Effector memory CD4-positive, alpha-beta T cell (primary cell): ENCODE results near the gene MAL.

Experiments
- DNase-seq, 3 donors: peaks; one replicate each; pipeline ENCODE4 v3.0.0-alpha.2; 2020
- H3K27ac ChIP-seq: 2 replicates; pipeline ENCODE4 v1.7.0; 2013; ENCODE audit warnings: mild to moderate bottlenecking, low read length, moderate library complexity; ENCODE audit not compliant: insufficient read depth, poor library complexity, severe bottlenecking
- H3K27me3 ChIP-seq: replicated peaks from 2 replicates; pipeline ENCODE4 v1.7.0; 2013; ENCODE audit warnings: mild to moderate bottlenecking, low read length; ENCODE audit not compliant: insufficient read depth, control insufficient read depth, poor library complexity, severe bottlenecking
- H3K36me3 ChIP-seq: 2 replicates; pipeline ENCODE4 v1.7.0; 2013; ENCODE audit warnings: mild to moderate bottlenecking, low read length, moderate library complexity; ENCODE audit not compliant: control insufficient read depth, insufficient read depth
- H3K4me1 ChIP-seq: 2 replicates; pipeline ENCODE4 v1.7.0; 2013; ENCODE audit warnings: low read length, mild to moderate bottlenecking; ENCODE audit not compliant: control insufficient read depth, insufficient read depth, poor library complexity, severe bottlenecking
- H3K4me3 ChIP-seq: 2 replicates; pipeline ENCODE4 v1.7.0; 2013; ENCODE audit warnings: low read length, low read depth, mild to moderate bottlenecking; ENCODE audit not compliant: insufficient read depth, poor library complexity, severe bottlenecking
- H3K9me3 ChIP-seq: 2 replicates; pipeline ENCODE4 v1.7.0; 2013; ENCODE audit warnings: mild to moderate bottlenecking, low read length, moderate library complexity; ENCODE audit not compliant: control insufficient read depth

The MAL gene

DNA sequence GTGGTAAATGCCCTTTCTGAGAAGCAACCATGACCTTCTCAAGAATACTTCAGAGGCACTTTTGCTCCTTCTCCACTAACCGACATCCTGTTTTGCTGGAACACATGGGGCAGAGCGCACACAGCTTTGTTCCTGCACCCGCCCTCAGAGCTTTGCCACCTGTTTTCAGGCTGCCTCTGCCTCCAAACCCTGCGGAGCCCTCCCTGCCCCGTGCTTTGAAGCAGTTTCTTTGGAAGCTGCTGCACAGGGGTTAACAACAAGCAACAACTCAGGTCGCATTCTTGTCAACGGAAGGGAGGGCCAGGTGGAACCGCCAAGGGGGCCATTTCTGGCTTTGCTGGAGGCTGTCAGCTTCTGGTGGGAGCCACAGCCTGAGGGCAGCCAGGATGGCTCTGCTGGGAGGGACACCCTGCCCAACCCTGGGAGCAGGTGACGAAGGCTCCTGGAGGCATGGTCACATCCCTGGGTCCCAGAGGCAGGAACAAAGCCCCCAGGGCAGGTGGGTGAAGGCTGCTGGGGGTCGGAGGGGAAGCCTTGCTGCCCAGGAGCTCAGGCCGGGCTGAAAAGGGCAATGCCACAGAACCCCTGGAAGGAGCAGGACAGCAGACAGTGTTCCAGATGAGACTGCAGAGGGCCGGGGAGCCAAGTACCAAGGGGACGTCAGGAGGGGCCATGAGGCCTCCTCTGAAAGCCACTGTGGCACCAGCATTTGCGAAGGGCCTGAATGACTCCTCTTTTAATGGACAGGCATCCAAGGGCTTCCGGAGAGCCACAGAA, 49.3 kb downstream of the MAL start:
- Histone ChIP-seq H3K27me3 (no peaks in the 10 kb centered on the region), H3K9me3 (no peaks in the 10 kb centered on the region), H3K36me3 (no peaks in the 10 kb centered on the region), H3K27ac (peak overlapping the region; percentile 73), H3K4me3 (peak overlapping the region; percentile 50), H3K4me1 (peaks cover 41% of the 10 kb centered on the region)
- DNase-seq = peak in 2 of 3 donors; percentile 32 to 36

DNA sequence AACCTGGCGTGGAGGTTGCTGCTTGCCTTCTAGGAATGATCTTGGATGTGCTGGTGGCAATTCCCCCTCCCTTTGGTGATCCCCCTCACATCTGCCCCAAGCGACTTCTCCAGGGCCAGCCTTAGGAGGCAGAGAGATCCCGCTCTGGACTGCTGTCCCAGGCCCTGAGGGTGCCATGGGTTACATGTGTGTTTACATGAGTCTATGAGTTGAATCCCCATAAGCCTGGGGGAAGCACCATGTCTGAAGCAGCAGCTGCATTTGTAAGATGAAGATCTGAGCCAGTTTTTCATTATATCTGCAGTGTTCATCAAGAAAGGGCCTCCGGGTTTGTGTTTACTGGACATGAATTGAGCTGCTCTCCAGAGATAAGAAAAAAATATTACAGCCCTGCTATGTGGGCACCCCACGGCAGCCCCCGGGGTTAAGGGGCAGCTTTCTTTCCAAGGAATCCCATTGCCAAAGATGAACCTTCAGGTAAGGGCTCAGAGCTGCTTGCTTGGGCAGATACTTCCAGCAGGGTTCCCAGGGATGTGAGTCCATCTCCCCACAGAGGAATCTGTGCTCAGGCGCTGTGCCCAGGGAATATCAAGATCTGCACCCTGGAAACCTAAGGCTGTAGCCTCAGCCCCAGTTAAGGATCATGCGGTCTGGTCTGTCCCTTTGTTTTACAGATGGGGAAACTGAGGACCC, 50.1 kb downstream of the MAL start:
- H3K4me1 ChIP-seq = peaks cover 41% of the 10 kb centered on the region
- peak overlapping the region; percentile 50 for H3K4me3 ChIP-seq
- DNase-seq = no peak
- no peaks in the 10 kb centered on the region for H3K36me3 ChIP-seq
- peak overlapping the region; percentile 73 for H3K27ac ChIP-seq
- H3K9me3 ChIP-seq = no peaks in the 10 kb centered on the region
- no peaks in the 10 kb centered on the region for H3K27me3 ChIP-seq

DNA sequence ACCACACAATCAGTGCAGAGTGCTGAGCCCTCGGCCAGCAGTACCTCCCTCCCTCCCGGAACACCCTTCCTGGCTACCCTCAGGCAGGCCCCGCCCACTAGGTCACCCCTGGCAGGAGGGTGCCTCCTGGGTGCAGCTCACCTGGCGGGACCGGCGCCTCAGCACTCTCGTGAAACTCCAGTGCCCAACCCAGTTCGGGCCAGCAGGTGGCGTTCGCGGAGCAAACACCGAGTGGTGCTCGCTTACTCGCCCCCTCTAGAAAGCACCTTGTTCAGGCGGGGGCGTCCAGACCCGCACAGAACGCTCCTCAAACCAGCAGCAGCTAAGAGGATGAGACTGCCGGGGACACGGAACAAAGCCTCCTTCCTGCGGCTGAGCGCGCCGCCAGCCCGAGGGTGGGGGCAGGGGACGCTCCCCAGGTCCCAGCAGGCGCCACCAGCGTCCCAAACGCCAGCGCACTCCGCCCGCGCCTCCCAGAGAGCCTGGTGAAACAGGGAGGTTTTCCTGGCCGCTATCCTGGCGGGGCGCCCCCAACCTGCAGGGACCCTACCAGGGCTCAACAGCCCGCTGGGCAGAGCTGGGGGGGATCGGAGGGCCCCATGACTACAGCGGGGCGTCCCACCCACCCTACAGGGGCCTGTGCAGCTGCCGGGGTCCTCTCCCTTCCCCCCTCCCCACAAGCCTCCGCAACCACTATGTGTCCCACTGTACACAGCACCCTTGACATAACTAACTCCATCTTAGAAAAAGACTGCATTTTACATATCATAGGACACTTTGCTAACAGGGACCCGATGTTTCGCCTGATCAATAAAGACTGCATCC, 51.4 kb downstream of the MAL start:
- H3K27ac ChIP-seq = peak overlapping the region; percentile 73
- H3K36me3 ChIP-seq = no peaks in the 10 kb centered on the region
- no peaks in the 10 kb centered on the region for H3K9me3 ChIP-seq
- DNase-seq = peak; percentile 65 to 84 (median 83)
- peaks cover 41% of the 10 kb centered on the region for H3K4me1 ChIP-seq
- no peaks in the 10 kb centered on the region for H3K27me3 ChIP-seq
- H3K4me3 ChIP-seq = peak overlapping the region; percentile 48

DNA sequence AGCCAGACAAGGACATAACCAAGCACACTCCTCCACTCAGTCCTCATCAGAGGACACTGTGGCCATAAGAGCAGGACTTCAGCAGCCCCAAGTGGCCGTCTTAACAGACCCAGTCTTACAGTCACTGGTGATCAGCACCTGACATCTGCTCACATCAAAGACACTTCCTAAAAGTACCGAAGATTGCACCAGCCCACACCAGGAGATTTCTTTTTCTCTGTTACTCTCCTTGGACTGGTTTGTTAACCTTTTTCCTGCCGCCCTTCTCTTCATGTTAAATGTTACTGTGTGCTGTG, 52.0 kb downstream of the MAL start:
- no peak for DNase-seq
- Histone ChIP-seq H3K4me1 (peaks cover 41% of the 10 kb centered on the region), H3K36me3 (no peaks in the 10 kb centered on the region), H3K27ac (peak overlapping the region; percentile 68), H3K9me3 (no peaks in the 10 kb centered on the region), H3K4me3 (no peak overlapping the region), H3K27me3 (no peaks in the 10 kb centered on the region)

DNA sequence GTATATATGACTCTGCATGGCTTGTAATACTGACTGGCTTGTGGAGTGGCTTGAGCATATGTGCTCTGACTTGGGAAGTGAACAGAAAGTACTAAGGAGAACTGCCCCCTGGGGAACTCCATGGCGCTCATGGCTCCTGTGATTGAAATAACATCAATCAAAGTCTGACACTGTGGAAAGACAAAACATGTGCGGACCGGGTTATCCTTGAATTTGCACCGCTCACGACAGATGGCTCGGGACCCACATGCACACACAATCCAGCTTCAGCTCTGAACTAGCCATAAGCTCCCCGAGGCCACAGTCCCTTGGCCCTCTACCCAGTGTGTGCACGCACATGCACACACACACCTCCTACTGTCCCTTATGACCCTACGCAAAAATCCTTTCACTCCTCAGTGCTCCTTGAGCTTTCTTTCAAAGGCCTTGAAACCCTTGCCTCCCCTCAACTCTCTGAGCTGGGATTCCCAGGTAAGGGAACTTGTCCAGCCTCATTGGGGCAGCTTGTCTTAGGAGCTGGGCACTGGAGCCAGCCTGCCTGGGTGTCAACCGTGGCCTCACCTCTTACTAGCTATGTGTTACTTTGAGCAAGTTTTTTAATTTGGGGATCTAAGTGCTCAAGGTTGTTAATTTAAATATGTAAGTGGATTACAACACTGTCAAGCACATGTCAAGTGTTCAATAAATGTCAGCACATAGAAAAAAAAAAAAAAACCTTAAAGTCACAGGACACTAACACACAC, 52.5 kb downstream of the MAL start:
- H3K4me1 ChIP-seq = peaks cover 41% of the 10 kb centered on the region

DNA sequence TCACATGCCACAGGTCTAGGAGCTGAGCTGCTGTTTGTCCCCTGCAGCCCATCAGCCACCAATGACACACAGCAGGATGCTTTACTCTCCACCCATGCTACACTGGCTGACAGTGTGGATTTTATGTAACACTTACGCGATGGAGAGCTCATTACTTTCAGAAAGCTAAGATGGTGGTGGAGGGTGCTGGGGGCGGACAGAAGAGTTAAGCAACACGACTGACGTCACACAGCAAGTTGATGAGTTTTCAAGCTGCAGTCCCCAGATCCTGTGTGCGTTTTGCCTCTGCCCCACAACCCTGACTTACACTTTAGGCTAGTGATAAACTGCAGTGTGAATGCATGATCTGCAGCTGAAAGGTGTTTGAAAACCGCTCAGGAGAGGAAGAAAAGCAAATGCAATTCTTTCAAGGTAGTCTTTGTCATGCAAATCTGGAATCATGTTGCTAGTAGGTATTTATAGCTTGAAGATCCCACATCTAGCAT, 53.7 kb downstream of the MAL start:
- Histone ChIP-seq H3K27ac (no peak overlapping the region), H3K36me3 (no peaks in the 10 kb centered on the region), H3K27me3 (no peaks in the 10 kb centered on the region), H3K4me3 (no peak overlapping the region), H3K9me3 (no peaks in the 10 kb centered on the region), H3K4me1 (peaks cover 29% of the 10 kb centered on the region)
- no peak for DNase-seq

More for the DNA sequence above, 52.5 kb downstream of the MAL start:
- no peak for DNase-seq
- Histone ChIP-seq H3K4me3 (no peak overlapping the region), H3K36me3 (no peaks in the 10 kb centered on the region), H3K27me3 (no peaks in the 10 kb centered on the region), H3K27ac (no peak overlapping the region), H3K9me3 (no peaks in the 10 kb centered on the region)

DNA sequence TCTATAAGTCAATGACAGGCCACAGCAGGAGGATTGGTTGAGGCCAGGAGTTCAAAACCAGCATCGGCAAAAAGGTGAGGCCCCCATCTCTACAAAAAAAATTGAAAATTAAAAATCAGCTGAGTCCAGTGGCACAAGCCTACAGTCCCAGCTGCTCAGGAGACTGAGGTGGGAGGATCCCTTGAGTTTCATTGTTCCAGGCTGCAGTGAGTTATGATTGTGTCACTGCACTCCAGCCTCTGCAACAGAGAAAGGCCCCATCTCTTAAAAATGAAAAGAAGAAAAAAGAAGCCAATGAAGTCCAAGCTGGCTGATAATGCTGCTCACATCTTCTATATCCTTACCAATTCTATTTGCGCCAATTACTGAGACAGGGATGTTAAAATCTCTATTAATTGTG, 57.0 kb downstream of the MAL start:
- no peak overlapping the region for H3K27ac ChIP-seq
- no peaks in the 10 kb centered on the region for H3K9me3 ChIP-seq
- no peak for DNase-seq
- H3K4me3 ChIP-seq = no peak overlapping the region
- peaks cover 16% of the 10 kb centered on the region for H3K36me3 ChIP-seq
- H3K27me3 ChIP-seq = no peaks in the 10 kb centered on the region
- peaks cover 2% of the 10 kb centered on the region for H3K4me1 ChIP-seq

DNA sequence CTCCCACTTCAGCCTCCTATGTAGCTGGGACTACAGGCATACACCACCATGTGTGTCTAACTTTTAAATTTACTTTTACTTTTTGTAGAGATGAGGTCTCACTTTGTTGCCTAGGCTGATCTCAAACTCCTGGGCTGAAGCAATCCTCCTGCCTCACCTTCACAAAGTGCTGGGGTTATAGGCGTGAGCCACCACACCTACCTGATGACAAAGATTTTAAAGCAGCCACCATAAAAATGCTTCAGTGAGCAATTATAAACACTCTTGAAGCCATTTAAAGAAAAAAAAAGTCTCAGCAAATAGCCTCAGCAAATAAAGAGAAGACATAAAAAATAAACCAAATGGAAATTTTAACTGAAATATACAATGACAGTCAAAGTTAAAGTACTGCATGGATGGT, 60.5 kb downstream of the MAL start:
- H3K4me1 ChIP-seq = no peaks in the 10 kb centered on the region
- H3K36me3 ChIP-seq = peaks cover 40% of the 10 kb centered on the region
- H3K9me3 ChIP-seq = no peaks in the 10 kb centered on the region
- no peak overlapping the region for H3K27ac ChIP-seq
- no peak for DNase-seq
- H3K27me3 ChIP-seq = no peaks in the 10 kb centered on the region
- no peak overlapping the region for H3K4me3 ChIP-seq

DNA sequence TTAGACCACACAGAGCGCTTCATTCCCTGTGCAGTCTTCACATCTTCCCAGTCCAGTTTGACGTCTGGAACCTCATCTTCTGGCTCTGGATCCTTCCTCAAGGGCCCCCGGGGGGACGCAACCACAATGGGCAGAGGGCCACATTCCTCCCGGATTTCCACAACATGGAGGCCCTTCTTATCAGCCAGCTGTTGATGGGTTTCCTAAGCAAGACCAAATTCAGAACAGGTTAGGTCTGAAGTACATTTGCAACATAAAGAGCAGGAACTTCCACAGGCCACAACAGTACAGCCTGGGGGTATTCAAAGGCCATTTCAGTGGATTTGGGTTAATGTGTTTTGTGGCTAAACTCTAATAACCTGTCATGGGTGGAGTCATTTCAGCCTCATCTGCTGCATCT, 61.9 kb downstream of the MAL start:
- DNase-seq = no peak
- no peaks in the 10 kb centered on the region for H3K27me3 ChIP-seq

More for the DNA sequence above, 61.9 kb downstream of the MAL start:
- no peaks in the 10 kb centered on the region for H3K9me3 ChIP-seq
- H3K4me3 ChIP-seq = no peak overlapping the region
- peaks cover 54% of the 10 kb centered on the region for H3K36me3 ChIP-seq
- no peak overlapping the region for H3K27ac ChIP-seq
- no peaks in the 10 kb centered on the region for H3K4me1 ChIP-seq
